Activated gamma-delta T cell treated with anti-CD3 and anti-CD28 coated beads, Interleukin-2, amount 50 U/mL, for 16 hours (primary cell): Measurements from ENCODE around the gene MFNG.

Experiments
- DNase-seq: peaks from one replicate; pipeline ENCODE4 v3.0.0-alpha.2; 2020; ENCODE audit warnings: low read depth

MFNG gene

GRCh38 chr22:37492428-37493344, 6.5 kb upstream of the MFNG start:
- no peak for DNase-seq

- no peak for DNase-seq
Measured at GRCh38 chr22:37491559-37492427, 5.6 kb upstream of the MFNG start.

DNA sequence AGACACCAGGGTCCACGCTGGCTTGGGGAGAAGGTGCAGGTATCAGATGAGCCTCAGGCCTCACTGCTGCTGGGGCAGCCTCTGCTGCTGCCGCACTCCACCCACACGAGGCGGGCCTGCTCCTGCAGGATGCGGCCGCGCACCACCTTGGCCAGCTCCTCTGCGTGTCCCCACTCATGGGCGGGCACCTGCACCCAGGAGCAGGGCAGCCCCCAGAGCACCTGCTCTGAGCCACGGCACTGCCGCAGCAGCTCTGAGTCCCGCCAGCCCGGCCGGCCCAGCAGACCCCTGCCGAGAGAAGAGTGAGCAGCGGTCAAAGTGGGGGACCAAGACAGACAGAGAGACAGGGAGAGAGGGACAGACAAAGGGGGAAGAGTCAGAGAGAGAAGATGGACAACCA, 4.9 kb upstream of the MFNG start:
- DNase-seq = no peak

DNA sequence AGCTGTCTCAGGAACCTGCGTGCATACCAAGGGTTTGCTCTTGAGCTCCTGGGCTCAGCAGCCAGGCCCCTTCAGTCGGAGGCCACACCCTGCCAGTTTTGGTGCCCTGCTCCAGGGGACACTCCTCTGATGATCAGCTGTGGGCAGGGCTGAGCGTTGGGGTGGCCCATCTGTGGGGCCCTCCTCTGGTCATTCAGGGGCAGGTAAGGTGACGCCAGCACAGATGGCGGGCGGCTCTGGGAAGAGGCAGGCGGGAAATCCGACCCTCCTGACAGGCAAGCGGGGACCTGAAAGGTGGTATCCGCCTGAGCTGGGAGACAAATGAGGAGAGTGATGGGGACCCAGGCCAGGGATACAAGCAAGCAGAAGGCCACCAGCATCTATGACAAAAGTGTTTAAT, 3.8 kb upstream of the MFNG start:
- DNase-seq = no peak

DNA sequence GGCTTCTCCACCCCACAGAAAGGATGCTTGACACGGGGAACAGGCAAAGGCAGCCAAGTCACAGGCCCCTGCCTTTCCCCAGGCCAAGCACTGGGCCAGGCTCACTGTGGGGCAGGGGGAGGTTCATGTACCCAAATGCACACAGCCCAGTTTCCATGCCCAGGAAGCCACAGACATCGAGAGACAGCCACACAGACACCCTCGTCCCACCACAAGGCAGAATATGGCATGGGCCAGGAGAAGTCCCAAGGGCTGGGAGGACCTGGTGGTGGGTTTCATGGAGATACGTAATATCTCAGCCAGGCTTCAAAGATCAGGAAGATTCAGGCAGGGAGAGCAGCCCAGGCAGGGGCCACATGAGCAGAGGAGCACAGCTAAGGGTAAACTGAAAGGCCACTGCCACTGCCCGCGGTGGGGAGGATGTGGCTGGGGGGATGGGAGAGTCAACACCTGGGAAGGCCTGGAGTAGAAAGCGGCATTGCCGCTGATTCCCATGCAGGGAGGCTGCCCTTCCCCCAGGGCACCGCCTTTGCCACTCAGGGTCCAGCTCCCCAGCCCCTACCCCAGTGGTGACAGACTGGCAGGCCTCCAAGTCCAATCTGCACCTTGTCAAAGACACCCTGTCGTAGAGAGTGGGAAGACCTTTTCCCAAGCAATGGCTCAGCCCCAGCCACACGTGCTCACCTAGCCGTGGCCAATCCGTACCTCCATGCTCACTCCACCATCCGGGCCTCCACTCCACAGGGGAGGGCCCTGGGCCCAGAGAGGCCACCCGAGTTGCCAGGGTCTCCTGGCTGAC, 2.4 kb upstream of the MFNG start:
- no peak for DNase-seq

DNA sequence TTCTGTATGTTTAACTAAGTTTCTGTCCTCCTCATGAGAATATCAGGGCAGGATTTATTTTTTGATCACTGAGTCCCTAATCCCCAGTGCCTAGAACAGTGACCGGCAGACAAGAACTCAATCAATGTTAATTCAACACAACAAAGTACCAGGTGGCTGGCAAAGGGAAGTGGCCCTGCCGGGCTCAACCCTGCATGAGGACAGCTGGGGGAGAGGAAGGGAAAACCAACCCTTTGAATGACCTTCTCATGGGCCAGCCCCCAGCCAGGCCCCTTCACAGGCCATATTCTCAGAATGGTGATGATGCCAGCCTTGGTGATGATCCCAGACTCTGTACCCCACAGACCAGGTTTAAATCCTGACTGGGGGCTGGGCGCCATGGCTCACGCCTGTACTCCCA, 1.4 kb upstream of the MFNG start:
- no peak for DNase-seq

GRCh38 chr22:37487129-37487528, 945 bp upstream of the MFNG start:
- no peak for DNase-seq

DNA sequence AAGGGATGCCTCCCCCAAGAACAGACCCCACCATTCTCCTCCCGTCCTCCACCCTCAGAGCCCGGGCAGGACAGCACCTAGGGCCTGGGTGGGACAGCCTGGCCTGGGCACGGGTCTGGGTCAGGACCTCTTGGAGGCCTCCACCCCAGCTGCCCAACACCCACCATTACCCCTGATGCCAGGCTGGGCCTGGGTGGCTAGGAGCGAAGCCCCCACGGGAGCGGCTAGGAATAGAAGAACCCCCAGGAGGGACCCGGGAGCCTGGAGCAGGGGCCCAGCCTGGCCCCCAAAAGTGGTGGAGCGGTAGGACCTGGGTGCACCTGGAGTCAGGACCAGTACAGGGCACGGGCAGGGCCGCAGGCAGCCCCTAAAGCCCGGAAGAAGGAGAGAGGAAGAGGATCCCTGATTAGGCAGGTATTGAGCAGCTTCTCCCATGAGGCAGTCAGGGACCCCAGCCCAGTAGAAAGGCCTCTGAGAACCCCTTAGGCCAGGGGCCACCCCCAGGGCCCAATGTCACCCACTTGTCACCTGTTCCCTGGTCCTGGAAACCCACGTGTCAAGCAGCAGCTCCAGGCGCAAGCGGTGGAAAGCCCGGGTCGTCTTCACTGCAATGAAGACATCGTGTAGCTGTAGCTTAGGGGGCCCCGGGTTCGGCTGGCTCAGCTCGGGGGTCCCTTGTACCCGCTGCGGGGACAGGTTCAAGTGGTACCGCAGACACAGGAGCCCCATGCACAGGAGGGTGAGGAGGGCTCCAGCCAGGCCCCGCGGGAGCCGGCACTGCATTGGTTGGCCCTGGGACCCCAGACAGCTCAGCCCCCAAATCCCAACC, 575 bp downstream of the MFNG start:
- no peak for DNase-seq

GRCh38 chr22:37484480-37485394, 1.4 kb downstream of the MFNG start:
- peak; percentile 60 for DNase-seq

DNA sequence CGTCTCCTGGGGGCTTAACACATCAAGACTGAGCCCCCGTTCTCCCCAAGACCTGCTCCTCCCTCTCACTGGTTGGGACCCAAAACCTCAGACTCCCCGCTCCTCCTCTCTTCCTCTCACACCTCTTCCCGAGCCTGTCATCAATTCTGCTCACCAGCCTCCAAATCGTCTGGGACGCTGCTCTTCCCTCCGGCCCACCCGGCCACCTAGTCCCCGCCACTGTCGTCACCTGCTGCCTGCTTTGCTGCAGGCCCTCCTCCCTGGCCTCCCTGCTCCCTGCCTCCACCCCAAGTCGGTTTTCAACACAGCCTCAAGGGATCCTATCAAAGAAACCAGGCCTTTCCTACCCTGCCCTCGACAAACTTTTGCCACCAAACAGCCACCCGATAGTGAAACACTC, 3.1 kb downstream of the MFNG start:
- no peak for DNase-seq

DNA sequence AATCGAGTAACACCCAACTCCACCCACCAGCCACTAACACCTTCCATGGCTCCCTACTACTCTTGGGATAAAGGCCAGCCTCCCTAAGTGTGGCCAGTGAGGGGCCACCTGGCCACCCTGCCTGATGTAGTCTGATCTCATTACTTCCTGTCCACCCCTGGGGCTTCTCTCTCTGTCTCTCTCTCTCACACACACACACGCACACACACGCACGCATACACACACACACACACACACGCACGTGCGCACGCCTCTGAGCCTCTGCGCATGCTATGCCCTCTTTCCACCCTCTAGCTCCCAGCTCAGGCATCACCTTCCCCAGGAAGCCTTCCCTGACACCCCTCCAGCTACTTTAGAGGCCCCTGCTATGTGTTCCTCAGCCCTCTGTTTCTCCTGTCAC, 3.9 kb downstream of the MFNG start:
- DNase-seq = no peak

GRCh38 chr22:37481347-37481907, 4.8 kb downstream of the MFNG start:
- DNase-seq = no peak

DNA sequence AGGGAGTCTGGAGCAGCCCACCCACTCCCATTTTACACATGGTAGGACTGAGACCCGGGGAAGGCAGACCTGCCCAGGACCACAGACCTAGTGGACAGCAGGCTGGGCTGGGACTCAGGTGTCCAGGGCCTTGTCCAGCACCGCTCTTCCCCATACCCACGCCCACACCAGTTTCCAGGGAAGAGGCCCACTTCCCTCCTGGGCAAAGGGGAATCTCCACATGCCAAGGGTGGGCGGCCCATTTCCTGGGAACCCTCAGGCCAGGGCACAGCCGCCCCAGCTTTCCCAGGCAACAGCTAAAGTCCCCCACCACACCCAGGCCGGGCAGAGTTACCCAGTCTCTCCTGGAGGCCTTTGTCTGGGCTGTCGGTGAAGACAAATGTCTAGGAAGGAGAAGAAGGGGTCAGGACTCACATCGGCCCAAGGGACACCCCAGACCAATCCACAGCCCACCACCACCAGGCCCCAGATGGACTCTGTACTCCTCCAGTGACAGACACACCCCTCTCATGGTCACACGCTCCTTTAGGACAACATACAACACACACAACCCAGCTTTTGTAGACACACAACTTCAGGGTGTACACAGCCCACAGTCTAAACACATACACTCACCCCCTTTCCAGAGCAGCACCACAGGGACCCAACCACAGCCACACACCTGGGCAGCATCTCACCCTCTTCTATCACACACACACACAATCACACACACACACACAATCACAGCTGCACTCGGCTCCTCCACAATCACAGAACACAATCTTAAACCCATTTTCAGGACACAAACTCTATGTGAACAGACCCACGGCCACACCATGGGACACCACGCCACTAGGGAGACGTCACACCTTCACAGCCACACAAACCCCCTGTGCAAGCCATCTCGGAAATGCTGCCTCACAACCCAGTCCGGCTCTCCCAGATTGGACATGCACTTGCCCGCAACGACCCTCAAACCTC, 5.5 kb downstream of the MFNG start:
- DNase-seq = no peak

- no peak for DNase-seq
Measured at GRCh38 chr22:37479196-37479595, 7.0 kb downstream of the MFNG start.

DNA sequence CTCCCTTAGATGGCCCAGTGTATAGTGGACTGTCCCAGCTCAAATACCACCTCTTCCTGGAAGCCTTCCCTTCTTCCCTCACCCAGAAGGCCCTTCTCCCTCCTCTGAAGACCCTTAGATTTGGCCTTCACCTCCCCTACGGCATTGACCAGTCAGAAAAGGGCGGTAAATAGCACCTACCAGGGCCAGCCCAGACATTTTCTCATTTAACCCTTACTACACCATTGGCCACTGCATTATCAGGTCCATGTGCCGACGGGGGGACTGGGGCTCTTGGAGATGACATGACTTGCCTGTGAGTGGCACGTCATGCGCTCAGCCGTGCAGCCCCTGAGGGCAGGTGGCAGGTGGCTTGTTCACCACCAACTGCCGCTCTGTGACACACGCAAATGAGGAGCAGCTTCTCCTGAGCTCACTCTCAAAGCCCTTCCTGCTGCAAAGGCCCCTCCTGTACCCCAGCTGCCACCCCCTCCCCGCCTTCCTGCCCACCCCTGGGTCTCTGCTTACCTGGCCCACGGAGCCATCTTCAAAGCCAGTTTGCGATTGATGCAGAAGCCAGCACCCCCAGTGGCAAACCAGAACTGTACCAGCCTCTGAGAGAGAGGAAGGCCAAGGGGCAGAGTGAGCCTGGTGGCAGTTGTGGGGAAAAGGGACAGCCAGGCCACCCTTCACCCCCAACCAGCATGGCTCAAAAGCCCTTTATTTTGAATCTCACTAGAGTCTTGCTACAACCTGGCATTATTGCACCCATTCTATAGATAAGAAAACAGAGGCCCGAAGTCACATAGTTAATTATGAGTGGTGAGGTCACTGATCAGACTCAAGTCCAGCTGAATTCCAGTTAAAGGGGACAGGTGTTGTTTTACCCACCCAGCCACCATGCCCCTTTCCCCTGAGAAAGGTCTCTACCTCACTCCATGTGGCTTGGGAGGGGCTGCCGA, 9.5 kb downstream of the MFNG start:
- DNase-seq = no peak

DNA sequence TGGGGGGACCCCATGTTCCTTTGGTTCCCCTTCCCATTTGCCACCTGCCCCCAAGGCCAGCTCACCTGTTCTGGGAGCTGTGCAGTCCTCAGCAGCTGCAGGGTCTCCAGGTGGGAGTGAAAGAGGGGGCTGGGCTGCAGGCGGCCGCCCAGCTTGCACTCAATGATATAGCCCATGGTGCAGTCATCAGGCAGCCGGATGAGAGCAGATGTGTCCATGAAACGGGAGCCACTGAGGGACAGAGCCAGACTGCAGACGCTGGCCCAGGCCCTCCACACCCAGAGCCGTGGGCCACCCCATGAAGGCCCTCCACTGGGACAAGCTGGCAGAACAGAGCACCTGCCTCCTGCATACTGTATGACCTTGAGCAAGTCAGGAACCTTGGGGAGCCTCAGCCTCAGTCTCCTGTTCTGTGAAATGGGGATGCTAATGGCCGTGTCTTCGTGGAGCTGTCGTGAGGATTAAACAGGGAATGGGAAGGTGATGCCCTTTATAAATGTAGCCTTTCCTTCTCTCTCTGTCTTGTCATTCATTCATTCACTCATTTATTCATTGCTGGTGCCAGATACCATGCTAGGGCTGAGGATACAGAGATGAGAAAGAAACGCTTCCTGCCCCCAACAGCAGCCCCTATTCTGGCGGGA, 11.6 kb downstream of the MFNG start:
- DNase-seq = no peak

- no peak for DNase-seq
Measured at GRCh38 chr22:37473437-37473946, 12.7 kb downstream of the MFNG start.
